Nephron (organoid): ENCODE results near the gene KIAA0586.

ENCODE experiments used
- H3K27ac Mint-ChIP-seq, 3 experiments: 2 replicates each; pipeline ENCODE4 v1.8.0; 2020; ENCODE audit warnings: mixed read lengths in 3 of 3, mild to moderate bottlenecking in 2 of 3, moderate library complexity in 1 of 3
- H3K27me3 Mint-ChIP-seq: 2 replicates; pipeline ENCODE4 v1.8.0; 2021; ENCODE audit warnings: low read depth, mild to moderate bottlenecking, moderate library complexity, mixed read lengths
- H3K36me3 Mint-ChIP-seq: 2 replicates; pipeline ENCODE4 v1.8.0; 2020; ENCODE audit warnings: low read depth, mixed read lengths
- H3K4me1 Mint-ChIP-seq: 2 replicates; pipeline ENCODE4 v1.8.0; 2020; ENCODE audit warnings: mixed read lengths
- H3K4me3 Mint-ChIP-seq, 3 experiments: 2 replicates each; pipeline ENCODE4 v1.8.0; 2020; ENCODE audit warnings: mild to moderate bottlenecking in 3 of 3, mixed read lengths in 3 of 3, moderate library complexity in 2 of 3
- H3K9me3 Mint-ChIP-seq: 2 replicates; pipeline ENCODE4 v1.8.0; 2020; ENCODE audit warnings: mixed read lengths
- TF ChIP-seq, protein P1 (sequence below), 3 experiments: fragments of 200-600 bp; sonication (generic); IDR thresholded peaks; one replicate each; pipeline ENCODE4 v1.5.0; 2021; ENCODE audit warnings: antibody characterized with exemption in 3 of 3; ENCODE audit not compliant: unreplicated experiment in 3 of 3

Gene KIAA0586

DNA sequence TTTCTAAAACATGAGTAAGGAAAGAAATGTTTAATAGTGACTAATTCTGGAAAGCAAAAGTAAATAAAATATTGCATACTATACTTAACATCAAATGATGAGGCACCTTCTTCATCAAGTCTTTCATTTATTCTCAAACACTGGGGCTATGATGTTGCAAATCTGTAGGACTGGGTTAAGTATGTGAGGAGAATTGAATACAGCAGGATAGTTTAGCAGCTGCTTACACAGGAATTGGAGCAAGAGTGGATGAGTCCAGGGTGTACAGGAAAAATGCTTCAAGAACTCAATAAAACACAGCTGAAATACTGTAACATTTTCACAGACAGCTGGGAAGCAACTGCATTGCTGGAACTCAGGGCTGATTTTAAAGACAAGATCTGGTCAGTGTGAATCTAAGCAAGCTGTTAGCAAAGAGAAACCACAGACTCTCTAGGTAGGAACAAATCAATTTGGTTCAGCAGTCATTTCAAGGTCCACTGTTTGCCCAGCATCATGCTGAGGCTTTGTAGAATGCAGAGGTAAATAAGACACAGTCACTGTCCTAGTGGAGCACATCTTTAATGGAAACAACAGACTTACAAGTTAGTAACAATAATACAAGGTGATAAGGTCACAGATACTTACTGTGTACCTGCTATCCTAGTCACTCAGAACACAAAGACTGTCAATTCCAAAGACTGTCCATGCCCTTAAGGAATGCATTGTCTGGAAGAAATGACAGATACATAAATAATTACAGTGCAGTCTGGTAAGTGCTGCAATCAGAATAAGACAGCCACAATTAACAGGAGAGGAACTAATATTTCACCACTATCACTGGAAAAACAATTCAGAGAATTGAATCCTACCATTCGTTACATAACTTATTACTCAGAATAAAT lies 113.5 kb downstream of the KIAA0586 start:
- H3K27me3 Mint-ChIP-seq = no peaks in the 10 kb centered on the region
- peak overlapping the region; percentile 3 to 39 (median 37) for H3K27ac Mint-ChIP-seq
- H3K4me1 Mint-ChIP-seq = peaks cover 21% of the 10 kb centered on the region
- TF ChIP-seq, protein P1, sequence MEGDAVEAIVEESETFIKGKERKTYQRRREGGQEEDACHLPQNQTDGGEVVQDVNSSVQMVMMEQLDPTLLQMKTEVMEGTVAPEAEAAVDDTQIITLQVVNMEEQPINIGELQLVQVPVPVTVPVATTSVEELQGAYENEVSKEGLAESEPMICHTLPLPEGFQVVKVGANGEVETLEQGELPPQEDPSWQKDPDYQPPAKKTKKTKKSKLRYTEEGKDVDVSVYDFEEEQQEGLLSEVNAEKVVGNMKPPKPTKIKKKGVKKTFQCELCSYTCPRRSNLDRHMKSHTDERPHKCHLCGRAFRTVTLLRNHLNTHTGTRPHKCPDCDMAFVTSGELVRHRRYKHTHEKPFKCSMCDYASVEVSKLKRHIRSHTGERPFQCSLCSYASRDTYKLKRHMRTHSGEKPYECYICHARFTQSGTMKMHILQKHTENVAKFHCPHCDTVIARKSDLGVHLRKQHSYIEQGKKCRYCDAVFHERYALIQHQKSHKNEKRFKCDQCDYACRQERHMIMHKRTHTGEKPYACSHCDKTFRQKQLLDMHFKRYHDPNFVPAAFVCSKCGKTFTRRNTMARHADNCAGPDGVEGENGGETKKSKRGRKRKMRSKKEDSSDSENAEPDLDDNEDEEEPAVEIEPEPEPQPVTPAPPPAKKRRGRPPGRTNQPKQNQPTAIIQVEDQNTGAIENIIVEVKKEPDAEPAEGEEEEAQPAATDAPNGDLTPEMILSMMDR (IDR thresholded peaks at IDR 0.05; ENCODE audit: unreplicated experiment in 3 of 3) = no peak
- H3K4me3 Mint-ChIP-seq = no peak overlapping the region
- H3K9me3 Mint-ChIP-seq = no peaks in the 10 kb centered on the region
- H3K36me3 Mint-ChIP-seq = peaks cover 25% of the 10 kb centered on the region

DNA sequence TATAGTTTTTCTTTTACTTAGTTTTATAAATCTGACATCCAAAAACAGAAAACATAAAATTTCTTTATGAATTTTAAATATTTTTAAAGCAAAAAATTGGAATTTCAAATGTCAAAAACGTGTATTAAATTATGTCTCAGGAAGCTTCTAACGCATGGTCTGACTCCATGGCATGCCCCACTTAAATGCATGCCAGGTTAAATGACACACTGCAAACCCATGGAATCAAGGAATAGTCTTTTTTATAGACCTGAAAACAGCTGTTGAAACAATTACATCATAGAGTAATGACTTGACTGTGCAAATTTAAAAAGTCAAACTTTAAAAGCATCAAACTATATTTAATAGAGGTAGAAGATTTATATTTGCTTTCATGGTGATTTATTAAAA lies 114.1 kb downstream of the KIAA0586 start:
- no peak overlapping the region for H3K4me3 Mint-ChIP-seq
- H3K36me3 Mint-ChIP-seq = peaks cover 25% of the 10 kb centered on the region
- H3K27ac Mint-ChIP-seq = no peak overlapping the region
- TF ChIP-seq, protein P1 (IDR thresholded peaks at IDR 0.05; ENCODE audit: unreplicated experiment in 3 of 3) = no peak
- peaks cover 21% of the 10 kb centered on the region for H3K4me1 Mint-ChIP-seq
- no peaks in the 10 kb centered on the region for H3K27me3 Mint-ChIP-seq
- H3K9me3 Mint-ChIP-seq = no peaks in the 10 kb centered on the region

DNA sequence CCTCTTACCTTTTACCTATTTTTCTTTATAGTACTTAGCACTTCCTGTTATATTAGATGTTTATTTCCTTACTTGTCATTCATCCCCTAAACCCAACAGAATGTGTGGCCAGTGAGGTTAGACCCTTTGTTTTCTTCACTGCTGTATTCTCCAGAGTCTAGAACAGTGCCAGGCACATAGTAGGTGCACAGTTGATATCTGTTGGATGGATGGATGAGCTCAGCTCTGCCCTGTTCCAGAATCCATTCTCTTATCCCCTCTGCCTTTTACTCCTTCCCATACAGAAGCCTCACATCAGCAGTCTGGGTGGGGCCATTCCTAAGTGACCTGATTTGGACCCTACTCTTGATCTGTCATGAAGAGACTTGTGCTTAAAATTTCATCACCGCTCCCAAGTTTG lies 115.7 kb downstream of the KIAA0586 start:
- H3K36me3 Mint-ChIP-seq = peaks cover 19% of the 10 kb centered on the region
- no peak overlapping the region for H3K4me3 Mint-ChIP-seq
- TF ChIP-seq, protein P1 (IDR thresholded peaks at IDR 0.05; ENCODE audit: unreplicated experiment in 3 of 3) = no peak
- no peaks in the 10 kb centered on the region for H3K27me3 Mint-ChIP-seq
- H3K9me3 Mint-ChIP-seq = no peaks in the 10 kb centered on the region
- no peak overlapping the region for H3K27ac Mint-ChIP-seq
- peaks cover 21% of the 10 kb centered on the region for H3K4me1 Mint-ChIP-seq

DNA sequence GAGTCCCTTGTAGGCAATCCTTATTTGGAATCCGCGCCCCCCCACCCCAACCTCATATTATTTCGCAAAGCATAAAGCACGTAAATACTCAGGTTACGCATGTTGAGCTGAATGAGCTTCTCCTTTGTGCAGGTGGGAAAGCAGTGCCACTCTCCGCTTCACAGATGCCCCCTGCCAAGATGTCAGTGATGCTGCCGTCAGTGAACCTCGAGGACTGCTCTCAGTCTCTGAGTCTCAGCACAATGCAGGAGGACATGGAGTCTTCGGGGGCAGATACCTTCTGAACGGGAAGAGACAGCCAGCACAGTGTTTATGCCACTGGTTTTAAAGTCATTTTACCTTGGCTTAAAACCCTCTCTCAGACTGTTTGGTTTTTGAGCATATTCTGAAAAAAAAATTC lies 120.1 kb downstream of the KIAA0586 start:
- Mint-ChIP-seq H3K27ac (no peak overlapping the region), H3K27me3 (no peaks in the 10 kb centered on the region), H3K9me3 (no peaks in the 10 kb centered on the region), H3K36me3 (peaks cover 19% of the 10 kb centered on the region), H3K4me3 (no peak overlapping the region), H3K4me1 (no peaks in the 10 kb centered on the region)
- TF ChIP-seq, protein P1 (IDR thresholded peaks at IDR 0.05; ENCODE audit: unreplicated experiment in 3 of 3) = no peak

DNA sequence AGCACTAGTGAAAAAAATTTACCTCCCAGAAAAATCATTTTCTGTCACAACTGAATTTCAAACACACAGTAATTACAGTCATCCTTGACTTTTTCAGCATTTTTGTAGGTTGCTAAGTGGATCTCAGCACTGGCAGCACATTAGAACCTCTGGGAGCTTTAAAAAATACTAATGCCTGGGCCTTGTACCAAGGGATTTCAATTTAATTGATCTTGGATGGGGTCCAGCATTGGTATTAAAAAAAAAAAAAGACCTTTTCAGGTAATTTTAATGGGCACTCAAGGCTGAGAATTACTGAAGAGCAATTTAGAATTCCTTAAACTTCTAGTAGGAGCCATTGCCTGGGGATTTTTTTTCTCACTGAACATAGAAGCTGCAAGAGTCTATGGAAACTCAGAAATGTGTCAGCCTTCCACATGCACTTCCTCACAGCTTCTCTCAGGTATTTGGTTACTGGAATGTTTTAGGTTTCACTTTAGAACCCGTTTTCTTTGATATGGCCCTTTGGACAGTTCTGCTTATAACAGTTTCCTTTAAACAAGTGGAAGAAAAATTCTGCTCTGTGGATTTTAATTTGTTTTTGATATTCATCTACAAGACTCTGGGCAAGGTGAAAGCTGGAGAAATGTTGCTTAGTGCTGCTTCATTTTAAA lies 121.7 kb downstream of the KIAA0586 start:
- TF ChIP-seq, protein P1 (IDR thresholded peaks at IDR 0.05; ENCODE audit: unreplicated experiment in 3 of 3) = no peak
- H3K9me3 Mint-ChIP-seq = no peaks in the 10 kb centered on the region
- no peaks in the 10 kb centered on the region for H3K27me3 Mint-ChIP-seq
- H3K4me1 Mint-ChIP-seq = no peaks in the 10 kb centered on the region
- H3K36me3 Mint-ChIP-seq = peaks cover 8% of the 10 kb centered on the region
- peak overlapping the region; percentile 13 to 45 (median 26) for H3K27ac Mint-ChIP-seq
- H3K4me3 Mint-ChIP-seq = no peak overlapping the region
